ENCODE results near the gene HMGB1. TPM values are rescaled to one million over a fixed set of nuclear protein-coding genes. Genes with fewer than 3 reads are reported as not detected.

HMGB1 gene
- total and polyA plus RNA-seq, 2 donors (not counting 3 experiments of a cell fraction or from before 2014, with no cell fraction given) = 111 to 670 TPM

DNA sequence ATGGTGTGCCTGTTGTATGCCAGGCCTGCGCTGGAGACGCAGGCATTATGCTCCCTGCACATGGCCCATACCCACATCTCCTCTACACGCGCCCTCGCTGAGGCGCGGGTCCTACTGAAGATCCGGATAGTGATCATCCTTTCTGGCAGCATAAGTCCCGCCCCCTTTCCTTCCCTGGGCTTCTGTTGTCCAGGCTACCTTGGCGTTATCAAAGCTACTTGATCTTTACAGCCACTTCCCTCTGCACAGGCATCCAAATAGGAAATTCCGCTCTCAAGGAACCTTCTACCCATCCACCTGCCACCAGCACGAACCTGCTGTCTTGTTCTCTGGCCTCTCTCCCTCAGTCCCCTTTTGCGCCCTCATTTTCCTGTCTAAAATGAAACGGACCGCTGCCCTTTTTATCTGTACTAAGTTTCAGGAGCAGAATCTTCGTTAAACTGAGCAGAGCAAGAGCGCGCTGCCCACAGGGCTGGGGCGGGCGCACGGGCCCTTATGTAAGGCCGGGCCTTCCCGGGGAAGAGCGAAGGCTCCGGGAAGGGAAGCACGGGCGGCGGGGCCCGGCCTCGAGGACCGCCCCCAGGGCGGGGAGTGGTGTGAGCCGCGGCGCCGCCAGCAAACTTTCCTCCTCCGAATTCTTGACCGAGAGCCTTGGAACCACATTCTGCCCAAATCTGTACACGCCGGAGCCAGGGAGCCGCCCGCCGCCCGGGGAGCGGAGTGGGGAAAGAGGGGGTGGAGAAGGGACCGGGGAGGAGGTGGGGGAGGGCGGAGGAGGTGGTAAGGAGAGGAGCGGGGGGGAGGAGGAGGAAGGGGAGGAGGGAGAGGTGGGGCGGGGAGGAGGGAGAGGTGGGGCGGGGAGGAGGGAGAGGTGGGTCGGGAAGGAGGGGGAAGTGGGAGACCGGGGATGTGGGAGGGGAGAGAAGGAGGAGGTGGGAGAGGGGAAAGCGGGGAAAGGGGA lies 44.4 kb downstream of the HMGB1 start:
- Histone ChIP-seq H3K4me2 (ENCODE audit: insufficient read depth, low read length) (peak overlapping the region; percentile 88), H2AFZ (ENCODE audit: low read depth, low read length) (peak overlapping the region; percentile 91), H3K79me2 (ENCODE audit: control insufficient read depth, insufficient read depth, low read length) (no peaks in the 10 kb centered on the region), H3K27ac (ENCODE audit: insufficient read depth, low read depth, low read length) (peak overlapping the region; percentile 40), H4K20me1 (replicated peaks; ENCODE audit: control insufficient read depth, extremely low read depth, insufficient read depth, low read length) (no peaks in the 10 kb centered on the region), H3K9ac (replicated peaks; ENCODE audit: extremely low read depth, insufficient read depth, low read length) (peak overlapping the region; percentile 41), H3K4me1 (ENCODE audit: control insufficient read depth, extremely low read depth, insufficient read depth, low read length) (peaks cover 10% of the 10 kb centered on the region), H3K4me3 (replicated peaks in 1 of 3; ENCODE audit: insufficient read depth in 1 of 3, low read depth in 1 of 3, low read length in 3 of 3) (peak overlapping the region; percentile 54 to 77 (median 57)), H3K9me3 (replicated peaks; ENCODE audit: control insufficient read depth, insufficient read depth, low read length) (no peaks in the 10 kb centered on the region), H3K36me3 (ENCODE audit: control insufficient read depth in 2 of 2, extremely low read depth in 1 of 2, insufficient read depth in 2 of 2, low read length in 2 of 2) (no peaks in the 10 kb centered on the region), H3K9me1 (replicated peaks; ENCODE audit: control insufficient read depth, extremely low read depth, insufficient read depth, low read length) (no peaks in the 10 kb centered on the region), H3K27me3 (ENCODE audit: control insufficient read depth in 2 of 2, insufficient read depth in 2 of 2, low read length in 2 of 2) (no peaks in the 10 kb centered on the region)
- TF ChIP-seq GATA2 (IDR thresholded peaks at IDR 0.05; ENCODE audit: insufficient read depth, insufficient read length, low read depth, low read length) (peak; percentile 11), JUN (IDR thresholded peaks at IDR 0.05; ENCODE audit: borderline replicate concordance, insufficient read depth, insufficient read length, low read depth) (no peak), FOS (IDR thresholded peaks at IDR 0.05; ENCODE audit: borderline replicate concordance, insufficient read depth, low read length) (no peak), POLR2A (IDR thresholded peaks at IDR 0.05; ENCODE audit: low read depth, low read length) (no peak)
- intact Hi-C loops (cut with micrococcal nuclease) (loop anchor here (2.0 to 10.0 kb wide), 4 partner anchors 36 to 623 kb away; partner anchors contain the start of gene KATNAL1), dilution Hi-C loops (cut with MboI; ENCODE audit: extremely low pct_ligation_motif_present, low sequenced_read_pairs) (no loop called here)
- CTCF ChIA-PET = interaction anchor here (0.6 to 1.0 kb wide), 7 partner anchors 9 to 66 kb away, joined by 3 to 9 read pairs (median 3); no protein-coding TSS in a partner anchor
- POLR2A ChIA-PET = interaction anchor here (0.8 to 1.2 kb wide), 5 partner anchors 9 to 279 kb away, joined by 3 to 5 read pairs (median 4); no protein-coding TSS in a partner anchor
- TSS peak; percentile 31 for BruUV-seq (replicated peaks)
- DNase-seq (ENCODE audit: low read depth, low spot score) (peak; percentile 81), FAIRE-seq (peak; percentile 75)

DNA sequence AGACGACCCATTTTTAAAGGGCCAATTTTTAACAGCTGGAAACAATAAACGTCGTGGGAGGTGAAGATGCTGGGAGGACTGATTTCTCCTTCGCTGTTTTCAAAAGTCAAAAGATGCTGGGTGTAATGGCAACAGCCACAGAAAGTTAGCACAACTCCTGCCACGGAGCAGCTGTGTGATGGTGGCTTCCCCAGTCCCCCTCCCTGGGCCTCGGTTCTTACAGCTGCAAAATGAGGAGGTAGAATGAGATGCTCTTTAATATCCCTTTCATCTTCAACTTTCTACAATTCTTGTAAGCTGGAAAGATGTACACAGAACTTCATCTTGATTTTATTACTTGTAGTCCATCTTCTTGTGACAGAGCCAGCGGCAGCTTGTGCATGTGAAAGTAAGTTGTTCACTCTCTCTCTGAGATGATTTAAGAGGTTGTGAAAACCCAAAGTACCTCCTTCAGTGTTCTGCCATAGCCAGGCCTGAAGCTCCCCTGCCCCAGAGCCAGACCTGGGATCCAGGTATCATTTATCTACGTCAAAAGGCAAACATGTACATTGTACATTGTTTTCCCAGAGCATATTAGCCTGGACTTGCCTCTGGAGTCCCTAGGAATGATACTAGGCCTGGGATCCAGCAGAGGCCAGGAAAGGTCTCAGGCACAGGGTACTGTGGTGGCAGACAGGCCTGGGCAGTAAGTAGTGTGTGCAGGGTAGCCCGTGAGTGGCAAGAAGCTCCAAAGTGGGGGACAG lies 46.8 kb downstream of the HMGB1 start:
- POLR2A ChIA-PET = no interaction called here

More for the DNA sequence above, 46.8 kb downstream of the HMGB1 start:
- TF ChIP-seq MYC (IDR thresholded peaks at IDR 0.05; ENCODE audit: low read depth, low read length) (no peak), FOS (IDR thresholded peaks at IDR 0.05; ENCODE audit: borderline replicate concordance, insufficient read depth, low read length) (no peak), JUN (IDR thresholded peaks at IDR 0.05; ENCODE audit: borderline replicate concordance, insufficient read depth, insufficient read length, low read depth) (no peak)
- Histone ChIP-seq H3K27me3 (ENCODE audit: control insufficient read depth in 2 of 2, insufficient read depth in 2 of 2, low read length in 2 of 2) (no peaks in the 10 kb centered on the region), H3K36me3 (ENCODE audit: control insufficient read depth in 2 of 2, extremely low read depth in 1 of 2, insufficient read depth in 2 of 2, low read length in 2 of 2) (no peaks in the 10 kb centered on the region), H4K20me1 (replicated peaks; ENCODE audit: control insufficient read depth, extremely low read depth, insufficient read depth, low read length) (no peaks in the 10 kb centered on the region), H3K9me1 (replicated peaks; ENCODE audit: control insufficient read depth, extremely low read depth, insufficient read depth, low read length) (no peaks in the 10 kb centered on the region), H3K9ac (replicated peaks; ENCODE audit: extremely low read depth, insufficient read depth, low read length) (no peak overlapping the region), H2AFZ (ENCODE audit: low read depth, low read length) (no peak overlapping the region), H3K9me3 (replicated peaks; ENCODE audit: control insufficient read depth, insufficient read depth, low read length) (no peaks in the 10 kb centered on the region), H3K79me2 (ENCODE audit: control insufficient read depth, insufficient read depth, low read length) (no peaks in the 10 kb centered on the region), H3K4me2 (ENCODE audit: insufficient read depth, low read length) (no peak overlapping the region), H3K4me3 (replicated peaks in 1 of 3; ENCODE audit: insufficient read depth in 1 of 3, low read depth in 1 of 3, low read length in 3 of 3) (no peak overlapping the region), H3K4me1 (ENCODE audit: control insufficient read depth, extremely low read depth, insufficient read depth, low read length) (peaks cover 10% of the 10 kb centered on the region), H3K27ac (ENCODE audit: insufficient read depth, low read depth, low read length) (no peak overlapping the region)
- BruUV-seq (replicated peaks) = no TSS peak
- CTCF ChIA-PET = interaction anchor here (1.2 kb wide), 1 partner anchor 286 kb away, joined by 3 read pairs; no protein-coding TSS in a partner anchor
- DNase-seq (ENCODE audit: low read depth, low spot score) (no peak), FAIRE-seq (no peak)
- intact Hi-C loops (cut with micrococcal nuclease) (no loop called here), dilution Hi-C loops (cut with MboI; ENCODE audit: extremely low pct_ligation_motif_present, low sequenced_read_pairs) (no loop called here)

Measured in endothelial cell of umbilical vein (primary cell).